ENCODE results near the gene MOAP1.
"Not testable (repeated sequence)": the region's sequence is repeated elsewhere in the genome, so short reads cannot be mapped to it uniquely, and the experiment has no call there.

MOAP1 gene

DNA sequence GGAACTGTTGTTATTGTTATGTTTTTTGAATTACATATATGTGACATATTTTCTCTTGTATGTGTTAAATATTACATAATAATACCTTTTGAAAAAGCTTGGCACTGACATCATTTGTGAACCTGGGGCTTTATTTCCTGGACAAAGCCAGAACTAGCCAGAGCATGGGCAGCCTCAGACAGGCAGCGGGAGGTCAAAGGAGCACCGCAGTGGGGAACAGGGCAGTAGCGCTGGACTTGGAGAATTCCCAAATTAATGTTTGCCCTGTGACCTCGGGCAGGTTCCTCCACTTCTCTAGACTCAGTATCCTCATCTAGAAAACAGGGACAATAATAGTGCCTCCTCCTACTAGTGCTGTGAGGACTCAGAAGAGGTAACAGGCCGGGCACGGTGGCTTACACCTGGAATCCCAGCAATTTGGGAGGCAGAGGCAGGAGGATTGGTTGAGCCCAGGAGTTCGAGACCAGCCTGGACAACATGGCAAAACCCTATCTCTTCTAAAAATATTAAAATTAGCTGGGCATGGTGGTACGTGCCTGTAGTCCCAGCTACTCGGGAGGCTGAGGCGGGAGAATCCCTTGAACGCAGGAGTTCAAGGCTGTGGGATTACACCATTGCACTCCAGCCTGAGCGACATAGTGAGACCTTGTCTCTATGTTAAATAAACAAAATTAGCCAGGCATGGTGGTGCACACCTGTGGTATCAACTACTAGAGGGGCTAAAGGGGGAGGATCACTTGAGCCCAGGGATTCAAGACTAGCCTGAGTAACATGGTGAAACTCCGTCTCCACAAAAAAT, 41.6 kb downstream of the MOAP1 start:
- no peak for FAIRE-seq

- no peak for FAIRE-seq
Observed at GRCh38 chr14:93137864-93138263, 46.8 kb downstream of the MOAP1 start.

- FAIRE-seq = not testable (repeated sequence)
Observed at GRCh38 chr14:93136508-93136907, 48.2 kb downstream of the MOAP1 start.

DNA sequence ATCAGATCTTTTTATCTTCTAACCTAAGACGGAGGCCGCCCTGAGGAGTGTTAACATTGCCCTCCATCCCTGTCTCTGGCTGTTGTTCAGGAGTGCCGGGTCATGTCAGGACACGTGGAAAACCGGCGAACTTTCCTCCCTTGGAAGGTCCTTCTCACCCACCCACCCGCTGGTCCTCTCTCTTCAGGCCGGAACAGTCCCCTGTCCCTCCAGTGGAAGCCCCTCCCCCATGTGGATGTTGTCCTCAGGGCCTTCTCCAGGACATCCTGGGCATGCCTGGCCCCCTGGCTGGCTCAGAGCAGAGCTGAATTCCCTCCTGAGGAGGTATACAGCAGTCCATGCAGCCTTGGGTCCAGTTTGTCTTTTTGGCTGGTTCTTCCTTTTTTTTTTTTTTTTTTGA, 48.7 kb downstream of the MOAP1 start:
- no peak for FAIRE-seq

- no peak for FAIRE-seq
Observed at GRCh38 chr14:93135399-93135798, 49.3 kb downstream of the MOAP1 start.

DNA sequence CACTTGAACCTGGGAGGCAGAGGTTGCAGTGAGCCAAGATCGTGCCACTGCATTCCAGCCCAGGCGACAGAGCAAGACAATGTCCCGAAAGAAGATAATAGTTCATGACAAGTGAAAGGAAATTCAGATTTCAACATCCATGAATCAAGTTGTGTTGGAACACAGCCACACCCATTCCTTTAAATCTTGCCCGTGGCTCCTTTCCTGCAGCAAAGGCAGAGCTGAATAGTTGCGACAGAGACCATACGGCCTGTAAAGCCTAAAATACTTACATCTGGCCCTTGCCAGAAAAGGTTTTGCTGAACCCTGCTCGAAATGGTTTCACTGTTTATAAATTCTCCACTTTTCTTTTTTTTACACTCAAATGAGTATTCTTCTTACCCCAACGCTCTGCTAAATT, 51.2 kb downstream of the MOAP1 start:
- no peak for FAIRE-seq

- FAIRE-seq = no peak
Observed at GRCh38 chr14:93132472-93133065, 52.1 kb downstream of the MOAP1 start.

Measured in TTC549 (cell line).